K562 (cell line): ENCODE measurements around the gene AP3B2. TPM values are rescaled to one million over a fixed set of nuclear protein-coding genes. Genes with fewer than 3 reads are reported as not detected.
A peak's percentile ranks its signal among the peaks of the same experiment; 100 is the strongest.

Source experiments
- ATAC-seq: fragments of 200-7000 bp; cut with Tn5 transposase; 3 replicates; pipeline ENCODE4 v1.9.1; 2020; ENCODE audit warnings: moderate library complexity
- BruUV-seq: library from RNA; stranded (reverse); fragments of 400-500 nt; replicated peaks from 2 replicates; lab custom pipeline; 2021; lab: Mats Ljungman, UMichigan
- CTCF ChIA-PET: fragments of 300-600 bp; formaldehyde crosslinking; extraction: SDS; loops from one replicate; lab custom pipeline; 2021; ENCODE audit warnings: low intra/inter-chr PET ratio; lab: Yijun Ruan, JAX
- POLR2A ChIA-PET: fragments of 300-600, 350-650 bp; sonication (Branson Sonifier 250); formaldehyde crosslinking; extraction: SDS; loops from one replicate; lab custom pipeline; 2021; ENCODE audit warnings: antibody characterized with exemption, inconsistent platforms; lab: Yijun Ruan, JAX
- DNase-seq, 4 experiments: peaks; one replicate each; pipeline versions ENCODE4 v3.0.0 to v3.0.0-alpha.2; 2011 to 2018; ENCODE audit warnings: low spot score in 3 of 4, mixed read lengths in 3 of 4; ENCODE audit errors: extremely low read depth in 1 of 4
- FAIRE-seq: peaks from 2 replicates; lab custom pipeline; 2011; peaks lifted over from hg19 to GRCh38; lab: Jason Lieb, UNC
- H2AFZ ChIP-seq: 2 replicates; pipeline ENCODE4 v1.6.0; 2011; ENCODE audit warnings: low read depth, low read length, control low read depth, inconsistent platforms
- H3K27ac ChIP-seq: fragments of 200-600 bp; 3 replicates; pipeline ENCODE4 v1.8.0; 2011; ENCODE audit warnings: low read depth, mild to moderate bottlenecking, control low read depth, inconsistent platforms, low read length, moderate library complexity, mixed read lengths; ENCODE audit errors: extremely low read depth
- H3K27me3 ChIP-seq, 2 experiments: fragments of 300-600 bp in 1 of 2; 2 replicates in 1 of 2; 3 replicates in 1 of 2; pipeline versions ENCODE4 v1.6.0 to v1.8.0; 2011; ENCODE audit warnings: inconsistent platforms in 2 of 2, low read length in 2 of 2, mild to moderate bottlenecking in 1 of 2, mixed read lengths in 1 of 2, moderate library complexity in 1 of 2; ENCODE audit not compliant: control insufficient read depth in 2 of 2, insufficient read depth in 2 of 2
- H3K36me3 ChIP-seq: fragments of 300-600 bp; 3 replicates; pipeline ENCODE4 v1.8.0; 2011; ENCODE audit warnings: mild to moderate bottlenecking, low read length, inconsistent platforms; ENCODE audit not compliant: control insufficient read depth, insufficient read depth
- H3K4me1 ChIP-seq, 2 experiments: fragments of 200-600 bp in 1 of 2; replicated peaks in 1 of 2; 2 replicates in 1 of 2; 3 replicates in 1 of 2; pipeline versions ENCODE4 v1.5.1 to v1.8.0; 2011; ENCODE audit warnings: inconsistent platforms in 2 of 2, low read length in 2 of 2, mild to moderate bottlenecking in 1 of 2, mixed read lengths in 1 of 2, moderate library complexity in 1 of 2; ENCODE audit not compliant: control insufficient read depth in 2 of 2, insufficient read depth in 2 of 2
- H3K4me2 ChIP-seq: 2 replicates; pipeline ENCODE4 v1.6.1; 2011; ENCODE audit warnings: low read length, control low read depth, inconsistent platforms, mixed read lengths; ENCODE audit not compliant: insufficient read depth
- H3K4me3 ChIP-seq: fragments of 200-600 bp; sonication (generic), shearing (Covaris generic); 2 replicates; pipeline ENCODE4 v1.5.1; 2016; ENCODE audit warnings: control low read depth, inconsistent platforms
- H3K79me2 ChIP-seq: fragments of 200-600 bp; 3 replicates; pipeline ENCODE4 v1.8.0; 2011; ENCODE audit warnings: low read length, inconsistent platforms; ENCODE audit not compliant: control insufficient read depth, insufficient read depth
- H3K9ac ChIP-seq, 2 experiments: 2 replicates each; pipeline versions ENCODE4 v1.6.0 to v1.6.1; 2011; ENCODE audit warnings: low read depth in 2 of 2, low read length in 2 of 2, control low read depth in 1 of 2, inconsistent platforms in 1 of 2, mild to moderate bottlenecking in 1 of 2, mixed read lengths in 1 of 2; ENCODE audit not compliant: insufficient read depth in 1 of 2
- H3K9me1 ChIP-seq: one replicate; pipeline ENCODE4 v1.6.0; 2011; ENCODE audit warnings: inconsistent platforms, mild to moderate bottlenecking, low read length, moderate library complexity; ENCODE audit not compliant: control insufficient read depth, insufficient read depth
- H3K9me3 ChIP-seq: replicated peaks from 2 replicates; pipeline ENCODE4 v1.5.1; 2011; ENCODE audit warnings: low read depth, low read length, inconsistent platforms; ENCODE audit not compliant: control insufficient read depth, insufficient read depth
- H4K20me1 ChIP-seq: replicated peaks from 2 replicates; pipeline ENCODE4 v1.6.1; 2011; ENCODE audit warnings: low read length, inconsistent platforms, mixed read lengths; ENCODE audit not compliant: control insufficient read depth, insufficient read depth
- C11orf30 ChIP-seq: fragments of 450-650 bp; IDR thresholded peaks from 2 replicates; pipeline ENCODE4 v1.6.1; 2016; ENCODE audit warnings: low read depth, mild to moderate bottlenecking
- DDX20 ChIP-seq: fragments of 450-650 bp; IDR thresholded peaks from 2 replicates; pipeline ENCODE4 v1.6.1; 2016; ENCODE audit warnings: missing genetic modification characterization, low read depth, mild to moderate bottlenecking, missing compliant biosample characterization, moderate library complexity
- ERF ChIP-seq: fragments of 450-650 bp; formaldehyde crosslinking; IDR thresholded peaks from 2 replicates; pipeline ENCODE4 v1.4.0; 2020; ENCODE audit warnings: mild to moderate bottlenecking, mixed read lengths
- FOSL1 ChIP-seq: fragments of 200-800 bp; sonication (Bioruptor generic); conservative IDR thresholded peaks from 2 replicates; pipeline ENCODE4 v1.6.1; 2016; ENCODE audit warnings: missing genetic modification characterization, missing compliant biosample characterization
- GABPB2 ChIP-seq: fragments of 250-450 bp; sonication (Bioruptor Pico); conservative IDR thresholded peaks from 2 replicates; pipeline ENCODE4 v1.5.1; 2021; ENCODE audit warnings: mild to moderate bottlenecking
- JUND ChIP-seq, 2 experiments: IDR thresholded peaks; 2 replicates in 1 of 2; 3 replicates in 1 of 2; pipeline ENCODE4 v1.6.1; 2011; ENCODE audit warnings: borderline replicate concordance in 2 of 2, low read depth in 2 of 2, low read length in 2 of 2, improper control_type of control experiment in 1 of 2, missing biosample characterization in 1 of 2, missing genetic modification characterization in 1 of 2, missing genetic modification reagents in 1 of 2
- MAFF ChIP-seq: IDR thresholded peaks from 2 replicates; pipeline ENCODE4 v1.6.1; 2012; ENCODE audit warnings: low read length, improper control_type of control experiment
- MAFG ChIP-seq: fragments of 450-650 bp; conservative IDR thresholded peaks from 2 replicates; pipeline ENCODE4 v1.6.1; 2016; ENCODE audit warnings: missing genetic modification characterization, missing compliant biosample characterization
- MXI1 ChIP-seq: IDR thresholded peaks from 2 replicates; pipeline ENCODE4 v1.6.1; 2011; ENCODE audit warnings: low read depth, mild to moderate bottlenecking, improper control_type of control experiment, low read length
- PHTF2 ChIP-seq: fragments of 250-450 bp; sonication (Bioruptor Pico); IDR thresholded peaks from 2 replicates; pipeline ENCODE4 v1.5.0; 2021; ENCODE audit warnings: mild to moderate bottlenecking
- PPARD ChIP-seq: fragments of 250-450 bp; sonication (Bioruptor Pico); IDR thresholded peaks from 2 replicates; pipeline ENCODE4 v1.8.0; 2022; ENCODE audit warnings: inconsistent platforms, mild to moderate bottlenecking, moderate library complexity
- RFX1 ChIP-seq: fragments of 450-650 bp; IDR thresholded peaks from 2 replicates; pipeline ENCODE4 v1.6.1; 2016; ENCODE audit warnings: mild to moderate bottlenecking, moderate library complexity
- SMARCA4 ChIP-seq: fragments of 450-650 bp; IDR thresholded peaks from 2 replicates; pipeline ENCODE4 v1.6.1; 2016
- TRIM24 ChIP-seq, 2 experiments: fragments of 450-650 bp; IDR thresholded peaks; 2 replicates each; pipeline ENCODE4 v1.6.1; 2016
- ZEB2 ChIP-seq: fragments of 450-650 bp; IDR thresholded peaks from 2 replicates; pipeline ENCODE4 v1.6.1; 2016
- ZNF282 ChIP-seq: sonication (generic); formaldehyde crosslinking; IDR thresholded peaks from 2 replicates; pipeline ENCODE4 v1.8.1; 2023; ENCODE audit warnings: missing genetic modification reagents
- ZNF316 ChIP-seq: fragments of 450-650 bp; IDR thresholded peaks from 2 replicates; pipeline ENCODE4 v1.6.1; 2016
- ZNF766 ChIP-seq: fragments of 200-800 bp; sonication (Bioruptor generic); conservative IDR thresholded peaks from 2 replicates; pipeline ENCODE4 v1.6.1; 2016; ENCODE audit warnings: missing genetic modification characterization, missing compliant biosample characterization
- WGBS: fragments of 100-300 bp; shearing (Covaris generic); methylation state at CpG from one replicate; pipeline ENCODE4 v1.1.6; 2016; ENCODE audit warnings: low coverage, mixed read lengths; ENCODE audit not compliant: insufficient coverage; ENCODE audit errors: missing lambda C conversion rate; 5-methylcytosine and 5-hydroxymethylcytosine counted together
- in situ Hi-C: fragments of 300-500 bp; cut with MboI; formaldehyde crosslinking; loops from 4 replicates; pipeline ENCODE4 v1.15.0; 2018; ENCODE audit warnings: inconsistent platforms, mixed read lengths
- intact Hi-C: fragments of 100-400 bp; cut with micrococcal nuclease; formaldehyde crosslinking; loops from 2 replicates; pipeline ENCODE4 v1.14.2; 2022
- polyA plus RNA-seq, 8 experiments: library from polyadenylated mRNA; depleted of rRNA in 4 of 8; stranded (reverse) in 5 of 8; unstranded in 3 of 8; fragments of >200 nt; fragmentation: Nextera tagmentation in 2 of 8; fragmentation: Illumina TruSeq in 1 of 8; extraction: Ambion mirVana in 2 of 8; extraction: Trizol in 1 of 8; gene quantifications; 2 replicates each; pipeline versions ENCODE4 v1.2.1 to v1.2.3, GENCODE V29; 2011 to 2014; ENCODE audit warnings: inconsistent platforms in 1 of 8, missing spikeins in 1 of 8
- total RNA-seq, 7 experiments: library from RNA; depleted of rRNA in 6 of 7; stranded (reverse); fragments of >200 nt in 6 of 7; fragmentation: Illumina TruSeq in 2 of 7; extraction: Trizol in 2 of 7; gene quantifications; 2 replicates each; pipeline versions ENCODE4 v1.2.1 to v1.2.3, GENCODE V29; 2011 to 2021; ENCODE audit warnings: low replicate concordance in 1 of 7
- TF ChIP-seq, protein P1 (sequence below): fragments of 250-450 bp; sonication (Bioruptor Pico); IDR thresholded peaks from 2 replicates; pipeline ENCODE4 v1.9.0; 2021; ENCODE audit warnings: mild to moderate bottlenecking
- TF ChIP-seq, protein P2 (sequence below), 2 experiments: fragments of 200-800 bp in 1 of 2; sonication (Bioruptor generic) in 1 of 2; sonication (generic) in 1 of 2; formaldehyde crosslinking in 1 of 2; IDR thresholded peaks in 1 of 2; conservative IDR thresholded peaks in 1 of 2; 2 replicates each; pipeline versions ENCODE4 v1.5.0 to v1.6.1; 2016 to 2020; ENCODE audit warnings: missing compliant biosample characterization in 1 of 2, missing genetic modification characterization in 1 of 2, missing genetic modification reagents in 1 of 2
- TF ChIP-seq, protein P3 (sequence below): fragments of 450-650 bp; formaldehyde crosslinking; IDR thresholded peaks from 2 replicates; pipeline ENCODE4 v1.4.0; 2020; ENCODE audit warnings: mild to moderate bottlenecking, mixed read lengths

Gene AP3B2
- total and polyA plus RNA-seq, 9 of the 15 experiments (the other 6 are each of a cell fraction or from before 2014, with no cell fraction given): 0.03 to 0.15 (median 0.10) TPM; not detected in 2

DNA sequence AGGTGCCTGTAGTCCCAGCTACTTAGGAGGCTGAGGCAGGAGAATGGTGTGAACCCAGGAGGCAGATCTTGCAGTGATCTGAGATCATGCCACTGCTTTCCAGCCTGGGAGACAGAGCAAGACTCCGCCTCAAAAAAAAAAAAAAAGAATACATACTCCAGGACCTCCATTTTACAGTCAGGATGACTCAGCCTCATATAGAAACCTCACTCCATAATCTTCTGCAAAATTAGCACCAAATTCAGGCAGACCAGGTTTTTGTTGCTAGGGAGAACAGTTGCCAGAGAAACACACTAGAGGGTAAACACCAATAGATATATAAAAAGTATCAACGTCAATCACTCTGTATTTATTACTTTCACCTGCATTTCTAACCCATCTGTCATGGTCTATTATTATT lies 28.3 kb upstream of the AP3B2 start:
- Histone ChIP-seq H3K9me1 (no peaks in the 10 kb centered on the region), H3K9ac (no peak overlapping the region), H4K20me1 (no peaks in the 10 kb centered on the region), H3K27ac (peak overlapping the region; percentile 41; the same call in 1 of the 3 replicates), H2AFZ (peak overlapping the region; percentile 0), H3K27me3 (no peaks in the 10 kb centered on the region), H3K4me3 (no peak overlapping the region), H3K4me2 (no peak overlapping the region), H3K9me3 (no peaks in the 10 kb centered on the region), H3K36me3 (peaks cover 7% of the 10 kb centered on the region; the same call in 1 of the 3 replicates), H3K79me2 (no peaks in the 10 kb centered on the region), H3K4me1 (peaks cover 0 to 7% of the 10 kb centered on the region in 2 experiments; a peak in 2 of 5 replicates)
- peak; percentile 15 for FAIRE-seq
- peak in 2 of 4 experiments; percentile 26 to 32 for DNase-seq
- POLR2A ChIA-PET: interaction anchor here (4.9 kb wide), 1 partner anchor 12 kb away, joined by 25 read pairs; no protein-coding TSS in a partner anchor
- in situ Hi-C loops (no loop called here), intact Hi-C loops (no loop called here)
- ATAC-seq: peak; percentile 79
- CTCF ChIA-PET: no interaction called here
- WGBS: 25% methylated on average over 1 of the region's 2 CpGs
- BruUV-seq: no TSS peak
- TF ChIP-seq PHTF2 (CRISPR knock-in tag) (no peak), ZNF282 (no peak), ZNF316 (peak; percentile 48), C11orf30 (peak; percentile 47; the same call in 1 of the 2 replicates), MAFG (tag) (peak; percentile 66), SMARCA4 (0 out of 2 replicates have a peak, but pooled peaks have one; percentile 16), DDX20 (tag) (no peak), MXI1 (peak; percentile 51; the same call in 1 of the 2 replicates), RFX1 (peak; percentile 86), PPARD (CRISPR knock-in tag) (no peak), JUND (IDR thresholded peaks at IDR 0.05; ENCODE audit: borderline replicate concordance, low read depth, low read length) (peak; percentile 56; the same call in 1 of the 2 replicates), JUND (tag; IDR thresholded peaks at IDR 0.05; ENCODE audit: borderline replicate concordance, low read depth, low read length) (0 out of 3 replicates have a peak, but pooled peaks have one; percentile 32), ERF (CRISPR knock-in tag) (no peak), ZNF766 (CRISPR knock-in tag) (peak; percentile 73), ZEB2 (no peak), FOSL1 (tag) (peak; percentile 55; the same call in 1 of the 2 replicates), GABPB2 (CRISPR knock-in tag) (no peak), MAFF (peak; percentile 4; the same call in 1 of the 2 replicates), TRIM24 (IDR thresholded peaks at IDR 0.05) (no peak)
- TF ChIP-seq, protein P1, sequence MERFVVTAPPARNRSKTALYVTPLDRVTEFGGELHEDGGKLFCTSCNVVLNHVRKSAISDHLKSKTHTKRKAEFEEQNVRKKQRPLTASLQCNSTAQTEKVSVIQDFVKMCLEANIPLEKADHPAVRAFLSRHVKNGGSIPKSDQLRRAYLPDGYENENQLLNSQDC (CRISPR knock-in tag): no peak
- TF ChIP-seq, protein P2, sequence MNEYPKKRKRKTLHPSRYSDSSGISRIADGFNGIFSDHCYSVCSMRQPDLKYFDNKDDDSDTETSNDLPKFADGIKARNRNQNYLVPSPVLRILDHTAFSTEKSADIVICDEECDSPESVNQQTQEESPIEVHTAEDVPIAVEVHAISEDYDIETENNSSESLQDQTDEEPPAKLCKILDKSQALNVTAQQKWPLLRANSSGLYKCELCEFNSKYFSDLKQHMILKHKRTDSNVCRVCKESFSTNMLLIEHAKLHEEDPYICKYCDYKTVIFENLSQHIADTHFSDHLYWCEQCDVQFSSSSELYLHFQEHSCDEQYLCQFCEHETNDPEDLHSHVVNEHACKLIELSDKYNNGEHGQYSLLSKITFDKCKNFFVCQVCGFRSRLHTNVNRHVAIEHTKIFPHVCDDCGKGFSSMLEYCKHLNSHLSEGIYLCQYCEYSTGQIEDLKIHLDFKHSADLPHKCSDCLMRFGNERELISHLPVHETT (CRISPR knock-in tag; conservative IDR thresholded peaks at IDR 0.05 in 1 of 2, IDR thresholded peaks at IDR 0.05 in 1 of 2): no peak
- TF ChIP-seq, protein P3, sequence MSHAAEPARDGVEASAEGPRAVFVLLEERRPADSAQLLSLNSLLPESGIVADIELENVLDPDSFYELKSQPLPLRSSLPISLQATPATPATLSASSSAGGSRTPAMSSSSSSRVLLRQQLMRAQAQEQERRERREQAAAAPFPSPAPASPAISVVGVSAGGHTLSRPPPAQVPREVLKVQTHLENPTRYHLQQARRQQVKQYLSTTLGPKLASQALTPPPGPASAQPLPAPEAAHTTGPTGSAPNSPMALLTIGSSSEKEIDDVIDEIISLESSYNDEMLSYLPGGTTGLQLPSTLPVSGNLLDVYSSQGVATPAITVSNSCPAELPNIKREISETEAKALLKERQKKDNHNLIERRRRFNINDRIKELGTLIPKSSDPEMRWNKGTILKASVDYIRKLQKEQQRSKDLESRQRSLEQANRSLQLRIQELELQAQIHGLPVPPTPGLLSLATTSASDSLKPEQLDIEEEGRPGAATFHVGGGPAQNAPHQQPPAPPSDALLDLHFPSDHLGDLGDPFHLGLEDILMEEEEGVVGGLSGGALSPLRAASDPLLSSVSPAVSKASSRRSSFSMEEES: no peak
